Mesenchymal stem cell (in vitro differentiated cells and primary cell): ENCODE measurements around the gene TMEM117.

Experiments used
- DNase-seq: peaks from one replicate; pipeline ENCODE4 v3.0.0-alpha.2; 2013
- H2AFZ ChIP-seq: one replicate; pipeline ENCODE4 v1.6.1; 2013; ENCODE audit warnings: low read depth, mild to moderate bottlenecking, control low read depth, inconsistent platforms, low read length, moderate library complexity
- H2AK5ac ChIP-seq: 2 replicates; pipeline ENCODE4 v1.6.1; 2013; ENCODE audit warnings: low read length, moderate library complexity, mild to moderate bottlenecking, inconsistent platforms; ENCODE audit not compliant: severe bottlenecking
- H2BK120ac ChIP-seq: one replicate; pipeline ENCODE4 v1.6.1; 2013; ENCODE audit warnings: low read depth, mild to moderate bottlenecking, inconsistent platforms, low read length, moderate library complexity
- H2BK12ac ChIP-seq, 2 experiments: one replicate each; pipeline ENCODE4 v1.6.1; 2013; ENCODE audit warnings: inconsistent platforms in 2 of 2, low read length in 2 of 2, mild to moderate bottlenecking in 2 of 2, moderate library complexity in 2 of 2, control low read depth in 1 of 2
- H2BK15ac ChIP-seq: one replicate; pipeline ENCODE4 v1.6.1; 2013; ENCODE audit warnings: mild to moderate bottlenecking, low read depth, inconsistent platforms; ENCODE audit not compliant: poor library complexity, severe bottlenecking
- H2BK5ac ChIP-seq: 2 replicates; pipeline ENCODE4 v1.6.1; 2013; ENCODE audit warnings: low read depth, mild to moderate bottlenecking, low read length, control low read depth, inconsistent platforms; ENCODE audit not compliant: poor library complexity, severe bottlenecking
- H3K14ac ChIP-seq, 2 experiments: one replicate each; pipeline ENCODE4 v1.6.1; 2013; ENCODE audit warnings: inconsistent platforms in 2 of 2, low read length in 2 of 2, control low read depth in 1 of 2, mild to moderate bottlenecking in 1 of 2, moderate library complexity in 1 of 2
- H3K18ac ChIP-seq, 2 experiments: one replicate each; pipeline ENCODE4 v1.6.1; 2013; ENCODE audit warnings: inconsistent platforms in 2 of 2, low read length in 2 of 2, control low read depth in 1 of 2, low read depth in 1 of 2, mild to moderate bottlenecking in 1 of 2
- H3K23ac ChIP-seq, 2 experiments: one replicate each; pipeline ENCODE4 v1.6.1; 2013; ENCODE audit warnings: inconsistent platforms in 2 of 2, low read length in 2 of 2, mild to moderate bottlenecking in 2 of 2, moderate library complexity in 2 of 2, control low read depth in 1 of 2
- H3K27ac ChIP-seq: 2 replicates; pipeline ENCODE4 v1.5.1; 2013; ENCODE audit warnings: mild to moderate bottlenecking, moderate library complexity, low read length, control low read depth, inconsistent platforms; ENCODE audit not compliant: poor library complexity, severe bottlenecking
- H3K27me3 ChIP-seq, 2 experiments: 2 replicates each; pipeline versions ENCODE4 v1.6.1 to v1.7.0; 2013; ENCODE audit warnings: low read length in 2 of 2, mild to moderate bottlenecking in 2 of 2, moderate library complexity in 2 of 2, control low read depth in 1 of 2, inconsistent platforms in 1 of 2; ENCODE audit not compliant: control insufficient read depth in 1 of 2, insufficient read depth in 1 of 2
- H3K36me3 ChIP-seq, 2 experiments: 2 replicates each; pipeline versions ENCODE4 v1.6.1 to v1.7.0; 2013; ENCODE audit warnings: low read length in 2 of 2, control low read depth in 1 of 2, inconsistent platforms in 1 of 2, low read depth in 1 of 2, mild to moderate bottlenecking in 1 of 2; ENCODE audit not compliant: insufficient read depth in 2 of 2, control insufficient read depth in 1 of 2
- H3K4ac ChIP-seq, 2 experiments: one replicate each; pipeline ENCODE4 v1.6.1; 2013; ENCODE audit warnings: inconsistent platforms in 2 of 2, low read length in 2 of 2, mild to moderate bottlenecking in 2 of 2, moderate library complexity in 2 of 2, control low read depth in 1 of 2, low read depth in 1 of 2
- H3K4me1 ChIP-seq: 2 replicates; pipeline ENCODE4 v1.6.1; 2013; ENCODE audit warnings: low read depth, low read length, control low read depth; ENCODE audit not compliant: control insufficient read depth, insufficient read depth
- H3K4me2 ChIP-seq: 2 replicates; pipeline ENCODE4 v1.6.1; 2013; ENCODE audit warnings: low read length, mild to moderate bottlenecking, inconsistent platforms; ENCODE audit not compliant: poor library complexity, severe bottlenecking
- H3K4me3 ChIP-seq, 2 experiments: 2 replicates each; pipeline versions ENCODE4 v1.5.1 to v1.7.0; 2013; ENCODE audit warnings: low read length in 2 of 2, mild to moderate bottlenecking in 2 of 2, control low read depth in 1 of 2, low read depth in 1 of 2; ENCODE audit not compliant: insufficient read depth in 1 of 2
- H3K79me1 ChIP-seq: replicated peaks from 2 replicates; pipeline ENCODE4 v1.6.1; 2013; ENCODE audit warnings: mild to moderate bottlenecking, control low read depth, low read length, inconsistent platforms; ENCODE audit not compliant: poor library complexity, severe bottlenecking
- H3K9ac ChIP-seq: 2 replicates; pipeline ENCODE4 v1.7.0; 2013; ENCODE audit warnings: mild to moderate bottlenecking, low read length, moderate library complexity
- H3K9me3 ChIP-seq: 2 replicates; pipeline ENCODE4 v1.7.0; 2013; ENCODE audit warnings: mild to moderate bottlenecking, low read length; ENCODE audit not compliant: control insufficient read depth
- H4K8ac ChIP-seq: one replicate; pipeline ENCODE4 v1.6.1; 2013; ENCODE audit warnings: inconsistent platforms, mild to moderate bottlenecking, low read length, moderate library complexity
- H4K91ac ChIP-seq: one replicate; pipeline ENCODE4 v1.6.1; 2013; ENCODE audit warnings: mild to moderate bottlenecking, low read length, inconsistent platforms
- WGBS: methylation state at CpG from one replicate; pipeline ENCODE4 v1.1.7; 2013; ENCODE audit warnings: mixed read lengths; 5-methylcytosine and 5-hydroxymethylcytosine counted together

TMEM117 gene

GRCh38 chr12:43976027-43976426, 140.1 kb downstream of the TMEM117 start:
- H2BK15ac ChIP-seq: no peak overlapping the region
- no peak overlapping the region for H2BK5ac ChIP-seq
- no peak overlapping the region for H4K91ac ChIP-seq
- no peak overlapping the region for H3K14ac ChIP-seq
- no peak overlapping the region for H3K9ac ChIP-seq
- no peak overlapping the region for H2AFZ ChIP-seq
- no peaks in the 10 kb centered on the region for H3K9me3 ChIP-seq
- no peak overlapping the region for H2BK12ac ChIP-seq
- H3K36me3 ChIP-seq: no peaks in the 10 kb centered on the region
- H3K4ac ChIP-seq: no peak overlapping the region
- no peak overlapping the region for H2AK5ac ChIP-seq
- H3K79me1 ChIP-seq: no peaks in the 10 kb centered on the region
- no peak overlapping the region for H3K27ac ChIP-seq
- H3K23ac ChIP-seq: no peak overlapping the region
- H2BK120ac ChIP-seq: no peak overlapping the region
- no peaks in the 10 kb centered on the region for H3K27me3 ChIP-seq
- DNase-seq: no peak
- no peak overlapping the region for H3K18ac ChIP-seq
- no peak overlapping the region for H3K4me3 ChIP-seq
- no peak overlapping the region for H3K4me2 ChIP-seq
- no peaks in the 10 kb centered on the region for H3K4me1 ChIP-seq
- no peak overlapping the region for H4K8ac ChIP-seq
- 96% methylated on average over 3 of the region's 3 CpGs for WGBS

DNA sequence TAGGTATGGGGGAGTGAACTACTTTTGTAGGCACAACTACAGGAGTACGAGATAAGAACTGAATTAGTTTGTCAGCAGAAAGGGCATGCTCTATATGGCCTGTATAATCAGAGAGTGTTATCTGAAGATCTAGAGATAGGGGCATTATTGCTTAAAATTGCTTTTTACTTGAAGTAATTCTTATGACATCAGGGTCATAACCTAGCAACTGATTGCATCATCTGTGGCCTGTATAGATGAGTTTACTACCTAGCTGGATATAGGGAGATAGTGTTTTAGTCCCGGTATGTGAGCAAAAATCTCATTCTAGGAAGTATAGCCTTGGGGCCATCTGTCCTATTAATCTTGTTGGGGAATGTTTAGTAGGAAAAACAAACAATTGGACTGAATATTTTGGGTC, 142.7 kb downstream of the TMEM117 start:
- no peaks in the 10 kb centered on the region for H3K27me3 ChIP-seq
- no peak overlapping the region for H3K4me3 ChIP-seq
- no peaks in the 10 kb centered on the region for H3K9me3 ChIP-seq
- no peak overlapping the region for H2BK12ac ChIP-seq
- H3K9ac ChIP-seq: no peak overlapping the region
- H3K27ac ChIP-seq: no peak overlapping the region
- H2BK5ac ChIP-seq: no peak overlapping the region
- no peak overlapping the region for H4K91ac ChIP-seq
- no peak overlapping the region for H2AK5ac ChIP-seq
- no peak overlapping the region for H2BK120ac ChIP-seq
- H3K4me2 ChIP-seq: no peak overlapping the region
- H3K79me1 ChIP-seq: no peaks in the 10 kb centered on the region
- H4K8ac ChIP-seq: no peak overlapping the region
- H2AFZ ChIP-seq: no peak overlapping the region
- no peak for DNase-seq
- H3K4ac ChIP-seq: no peak overlapping the region
- H3K4me1 ChIP-seq: no peaks in the 10 kb centered on the region
- no peak overlapping the region for H3K18ac ChIP-seq
- H3K23ac ChIP-seq: no peak overlapping the region
- H3K36me3 ChIP-seq: no peaks in the 10 kb centered on the region
- no peak overlapping the region for H3K14ac ChIP-seq
- WGBS: 89% methylated on average over 2 of the region's 2 CpGs
- H2BK15ac ChIP-seq: no peak overlapping the region

DNA sequence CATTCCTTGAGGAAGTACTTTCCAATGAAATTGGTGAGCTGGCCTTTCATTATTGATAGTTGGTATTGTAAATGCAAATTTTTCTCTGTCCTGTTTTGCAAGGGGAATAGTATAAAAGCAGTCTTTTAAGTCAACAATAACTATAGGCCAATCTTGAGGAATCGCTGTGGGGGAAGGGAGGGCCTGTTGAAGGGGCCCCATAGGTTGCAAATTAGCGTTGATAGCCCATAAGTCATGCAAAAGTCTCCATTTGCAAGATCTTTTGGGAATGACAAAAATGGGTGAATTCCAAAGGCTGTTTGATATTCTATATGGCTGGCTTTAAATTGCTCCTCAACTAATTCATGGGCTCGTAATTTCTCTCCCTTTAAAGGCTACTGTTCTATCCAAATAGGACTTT, 143.6 kb downstream of the TMEM117 start:
- Histone ChIP-seq H4K8ac (no peak overlapping the region), H3K27ac (no peak overlapping the region), H3K27me3 (no peaks in the 10 kb centered on the region), H4K91ac (no peak overlapping the region), H3K4me2 (no peak overlapping the region), H3K14ac (no peak overlapping the region), H3K18ac (no peak overlapping the region), H3K4me3 (no peak overlapping the region), H2BK5ac (no peak overlapping the region), H3K4ac (no peak overlapping the region), H3K9ac (no peak overlapping the region), H2BK15ac (no peak overlapping the region), H3K9me3 (no peaks in the 10 kb centered on the region), H2AK5ac (no peak overlapping the region), H3K79me1 (no peaks in the 10 kb centered on the region), H3K23ac (no peak overlapping the region), H2BK120ac (no peak overlapping the region), H2AFZ (no peak overlapping the region), H3K36me3 (no peaks in the 10 kb centered on the region), H3K4me1 (no peaks in the 10 kb centered on the region), H2BK12ac (no peak overlapping the region)
- no peak for DNase-seq
- WGBS: 56% methylated on average over 2 of the region's 3 CpGs

DNA sequence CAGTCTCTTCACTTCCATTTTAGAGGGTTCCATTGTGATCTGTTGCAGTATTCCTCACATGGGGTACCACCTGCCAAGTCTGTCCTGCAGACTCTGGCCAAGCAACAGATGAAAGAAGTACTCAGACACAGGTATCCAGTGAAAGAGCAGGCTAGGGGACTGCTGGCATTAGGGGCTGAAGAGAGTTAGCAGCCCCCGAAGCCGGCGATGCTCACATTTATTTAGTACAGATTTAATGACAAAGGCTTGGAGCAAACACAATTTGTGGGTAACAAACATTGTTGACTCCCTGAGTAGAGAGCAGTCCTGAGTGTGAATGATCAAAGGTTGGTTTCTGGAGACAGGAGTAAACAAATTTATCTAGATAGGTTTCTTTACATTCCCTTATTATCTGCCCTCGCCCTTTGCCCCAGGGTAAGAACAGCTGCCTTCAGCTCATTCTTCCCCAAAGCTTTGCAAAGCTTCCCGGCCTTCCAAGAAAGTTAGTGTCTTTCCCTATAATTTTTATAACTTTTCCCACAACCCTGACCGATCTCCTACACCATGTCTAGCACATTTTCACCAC, 144.8 kb downstream of the TMEM117 start:
- H3K14ac ChIP-seq: no peak overlapping the region
- H3K27ac ChIP-seq: no peak overlapping the region
- H3K9me3 ChIP-seq: no peaks in the 10 kb centered on the region
- H3K18ac ChIP-seq: no peak overlapping the region
- H3K23ac ChIP-seq: no peak overlapping the region
- 96% methylated on average over 6 of the region's 6 CpGs for WGBS
- DNase-seq: no peak
- H4K8ac ChIP-seq: no peak overlapping the region
- H2BK120ac ChIP-seq: no peak overlapping the region
- H2BK5ac ChIP-seq: no peak overlapping the region
- H3K79me1 ChIP-seq: no peaks in the 10 kb centered on the region
- no peaks in the 10 kb centered on the region for H3K4me1 ChIP-seq
- H3K4me2 ChIP-seq: no peak overlapping the region
- H3K4ac ChIP-seq: no peak overlapping the region
- no peak overlapping the region for H3K9ac ChIP-seq
- H2BK12ac ChIP-seq: no peak overlapping the region
- H3K36me3 ChIP-seq: no peaks in the 10 kb centered on the region
- no peaks in the 10 kb centered on the region for H3K27me3 ChIP-seq
- no peak overlapping the region for H4K91ac ChIP-seq
- H3K4me3 ChIP-seq: no peak overlapping the region
- no peak overlapping the region for H2AFZ ChIP-seq
- no peak overlapping the region for H2AK5ac ChIP-seq
- no peak overlapping the region for H2BK15ac ChIP-seq
